ENCODE results near the gene CFAP57.

- TF ChIP-seq POLR2A (IDR thresholded peaks at IDR 0.05) (no peak), CTCF (IDR thresholded peaks at IDR 0.05) (no peak)
Observed at GRCh38 chr1:43296207-43296606, 124.1 kb downstream of the CFAP57 start.
